ENCODE measurements around the gene KCNMB4.

The KCNMB4 gene

DNA sequence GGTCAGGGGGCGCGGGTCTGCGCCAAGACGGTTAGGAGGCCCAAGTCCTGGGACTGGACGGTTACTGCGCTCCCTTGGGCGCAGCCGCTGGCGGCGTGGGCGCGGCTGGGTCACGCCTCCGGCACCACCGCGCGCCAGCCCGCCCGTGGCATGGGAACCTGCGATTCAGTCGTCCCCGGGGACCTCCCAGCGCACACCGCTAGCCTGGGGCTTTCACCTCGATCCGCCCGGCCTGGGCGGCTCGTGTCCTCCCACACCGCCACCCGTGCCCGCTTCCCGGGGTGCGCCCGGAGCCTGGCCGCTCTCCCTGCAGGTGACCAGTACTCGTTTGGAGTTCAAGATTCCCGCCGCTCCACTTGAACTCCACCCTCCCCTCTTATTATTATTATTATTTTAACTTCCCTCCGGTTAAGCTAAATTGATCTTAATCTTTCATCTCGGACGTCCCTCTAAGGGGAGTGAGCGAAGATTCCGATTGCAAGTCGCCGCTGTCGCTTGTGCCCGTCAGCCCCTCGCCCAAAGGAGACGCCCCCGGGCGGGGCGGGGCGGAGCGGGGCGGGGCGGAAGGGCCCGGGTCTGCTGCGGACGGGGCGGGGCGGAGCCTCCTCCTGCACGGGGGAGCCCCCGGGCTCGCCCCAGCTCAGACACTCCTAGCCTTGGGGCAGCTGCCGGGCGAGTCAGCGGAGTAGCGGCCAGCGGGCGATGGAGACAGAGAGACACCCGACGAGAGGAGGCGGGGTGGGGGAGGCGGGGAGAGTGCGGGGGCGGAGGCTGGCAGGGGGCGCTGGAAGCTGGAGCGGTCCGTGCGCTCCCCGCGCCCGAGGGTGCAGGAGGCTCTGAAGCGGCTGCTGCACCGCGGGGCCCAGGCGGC is at the start of gene KCNMB4:
KCNMB4 (plus strand) TSS at position 643 of the 871 bp plus-strand sequence. CDS start 445 bp downstream, outside the sequence.
- peak; percentile 80 for DNase-seq

GRCh38 chr12:70317781-70318180 is 48.3 kb upstream of the KCNMB4 start:
- no peak for DNase-seq

GRCh38 chr12:70319605-70320004 is 46.5 kb upstream of the KCNMB4 start:
- no peak for DNase-seq

GRCh38 chr12:70321191-70321590 is 44.9 kb upstream of the KCNMB4 start:
- DNase-seq = no peak

- DNase-seq = no peak
These were observed 38.5 kb upstream of the KCNMB4 start for GRCh38 chr12:70327541-70327940.

- DNase-seq = no peak
These were observed 36.4 kb upstream of the KCNMB4 start for GRCh38 chr12:70329728-70330127.

DNA sequence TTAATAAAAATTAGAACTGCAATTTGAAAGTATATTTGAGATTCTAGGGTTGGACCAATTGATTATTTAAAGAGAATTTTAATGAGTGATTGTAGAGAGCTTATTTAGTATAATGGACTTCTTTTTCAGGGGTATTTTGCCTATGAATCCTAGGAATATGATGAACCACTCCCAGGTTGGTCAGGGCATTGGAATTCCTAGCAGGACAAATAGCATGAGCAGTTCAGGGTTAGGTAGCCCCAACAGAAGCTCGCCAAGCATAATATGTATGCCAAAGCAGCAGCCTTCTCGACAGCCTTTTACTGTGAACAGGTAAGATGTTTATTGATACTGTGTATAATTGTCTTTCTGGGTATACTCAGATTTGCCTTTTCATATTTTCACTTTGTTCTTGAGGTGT is 35.9 kb upstream of the KCNMB4 start:
- DNase-seq = no peak

DNA sequence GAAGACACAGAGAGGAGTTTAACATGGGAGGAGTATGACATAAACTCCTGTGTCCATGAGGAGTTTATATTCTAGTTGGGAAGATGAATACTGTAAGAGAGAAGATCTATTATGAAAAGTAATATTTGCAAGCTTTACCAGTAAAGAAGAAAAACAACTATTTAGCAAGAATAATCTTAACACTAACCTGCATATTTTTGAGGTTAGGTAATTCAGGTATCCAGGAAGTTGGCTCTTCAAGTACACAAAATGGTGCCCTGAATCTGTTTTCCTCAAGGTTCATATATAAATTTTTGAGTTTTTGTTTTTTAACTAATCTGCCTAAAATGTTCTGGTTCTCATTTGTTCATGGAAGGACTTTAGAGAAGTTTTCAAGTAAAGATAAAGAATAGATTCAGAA is 33.9 kb upstream of the KCNMB4 start:
- no peak for DNase-seq

GRCh38 chr12:70334742-70335141 is 31.3 kb upstream of the KCNMB4 start:
- DNase-seq = no peak

DNA sequence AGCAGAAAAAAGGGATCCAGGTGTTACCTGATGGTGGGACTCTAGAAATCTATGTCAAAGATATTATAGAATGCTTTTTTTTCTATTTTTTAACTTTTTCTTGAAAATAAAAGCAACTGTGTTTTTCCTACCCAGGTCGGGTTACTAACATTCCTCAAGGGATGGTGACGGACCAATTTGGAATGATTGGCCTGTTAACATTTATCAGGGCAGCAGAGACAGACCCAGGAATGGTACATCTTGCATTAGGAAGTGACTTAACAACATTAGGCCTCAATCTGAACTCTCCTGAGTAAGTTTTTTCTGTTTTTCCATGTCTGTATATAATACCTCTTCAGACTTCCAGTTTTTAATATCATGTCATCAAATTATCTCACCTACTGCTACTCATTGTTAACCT is 27.6 kb upstream of the KCNMB4 start:
- no peak for DNase-seq

DNA sequence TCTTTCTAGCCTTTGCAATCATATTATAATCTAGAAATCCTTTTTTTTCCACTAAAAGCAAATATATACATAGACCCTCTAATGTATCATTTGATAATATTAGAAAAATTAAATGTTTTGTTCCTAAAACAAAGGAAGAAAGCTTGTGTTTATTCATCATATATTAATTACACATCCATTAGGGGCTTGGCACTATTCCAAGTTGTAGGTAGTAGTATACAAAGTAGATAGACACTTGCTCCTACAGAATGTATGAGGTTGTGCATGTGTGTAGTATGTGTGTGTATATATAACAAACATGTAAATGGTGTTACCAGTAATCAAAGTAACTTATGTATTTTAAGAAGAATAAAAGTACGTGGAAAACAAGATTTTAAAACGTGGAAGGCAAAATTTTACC is 15.0 kb upstream of the KCNMB4 start:
- peak; percentile 38 for DNase-seq

DNA sequence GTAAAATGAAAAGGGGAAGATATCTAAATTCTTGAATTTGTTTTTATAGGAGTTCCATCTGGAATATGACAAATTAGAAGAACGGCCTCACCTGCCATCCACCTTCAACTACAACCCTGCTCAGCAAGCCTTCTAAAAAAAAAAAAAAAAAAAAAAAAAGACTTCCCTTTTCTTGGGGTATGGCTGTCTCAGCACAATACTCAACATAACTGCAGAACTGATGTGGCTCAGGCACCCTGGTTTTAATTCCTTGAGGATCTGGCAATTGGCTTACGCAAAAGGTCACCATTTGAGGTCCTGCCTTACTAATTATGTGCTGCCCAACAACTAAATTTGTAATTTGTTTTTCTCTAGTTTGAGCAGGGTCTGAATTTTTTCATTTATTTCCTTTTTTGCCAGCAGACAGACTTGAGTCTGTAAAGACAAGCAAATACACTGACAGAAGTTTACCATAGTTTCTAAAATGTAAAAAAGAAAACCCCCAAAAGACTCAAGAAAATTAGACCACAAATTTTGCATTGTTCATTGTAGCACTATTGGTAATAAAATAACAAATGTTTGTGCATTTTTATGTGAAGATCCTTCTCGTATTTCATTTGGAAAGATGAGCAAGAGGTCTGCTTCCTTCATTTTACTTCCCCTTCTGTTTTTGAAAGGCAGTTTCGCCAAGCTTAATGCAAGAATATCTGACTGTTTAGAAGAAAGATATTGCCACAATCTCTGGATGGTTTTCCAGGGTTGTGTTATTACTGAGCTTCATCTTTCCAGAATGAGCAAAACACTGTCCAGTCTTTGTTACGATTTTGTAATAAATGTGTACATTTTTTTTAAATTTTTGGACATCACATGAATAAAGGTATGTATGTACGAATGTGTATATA is 12.1 kb upstream of the KCNMB4 start:
- no peak for DNase-seq

DNA sequence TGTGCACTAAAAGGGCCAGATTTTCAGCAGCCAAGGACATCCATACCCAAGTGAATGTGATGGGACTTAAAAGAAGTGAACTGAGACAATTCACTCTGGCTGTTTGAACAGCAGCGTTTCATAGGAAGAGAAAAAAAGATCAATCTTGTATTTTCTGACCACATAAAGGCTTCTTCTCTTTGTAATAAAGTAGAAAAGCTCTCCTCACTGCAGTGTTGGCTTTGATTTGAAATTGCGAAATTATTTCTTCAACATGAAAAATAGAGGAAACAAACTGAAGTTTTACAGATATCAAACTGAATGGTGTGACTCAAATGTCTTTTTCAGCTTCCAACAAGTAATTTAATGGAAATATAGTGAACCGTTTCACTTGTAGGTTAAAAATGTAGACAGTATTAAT is 11.3 kb upstream of the KCNMB4 start:
- no peak for DNase-seq

DNA sequence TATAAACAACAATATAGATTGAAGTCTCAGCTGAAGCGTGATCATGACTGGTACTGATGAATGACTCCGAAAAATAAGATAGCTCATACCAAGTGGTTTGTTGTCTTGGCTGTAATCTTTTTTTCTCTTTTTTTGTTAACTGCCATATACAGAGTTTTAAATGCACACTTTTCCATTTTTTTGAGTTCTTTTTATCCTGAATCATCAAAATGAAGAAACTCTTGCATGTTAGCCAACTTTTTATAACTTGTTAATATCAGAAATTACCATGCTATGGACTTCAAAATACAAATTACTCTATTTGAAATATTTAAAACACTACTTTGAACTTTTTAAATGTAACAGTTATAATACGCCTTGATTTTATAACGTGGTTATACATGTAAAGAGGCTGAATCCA is 10.1 kb upstream of the KCNMB4 start:
- no peak for DNase-seq

DNA sequence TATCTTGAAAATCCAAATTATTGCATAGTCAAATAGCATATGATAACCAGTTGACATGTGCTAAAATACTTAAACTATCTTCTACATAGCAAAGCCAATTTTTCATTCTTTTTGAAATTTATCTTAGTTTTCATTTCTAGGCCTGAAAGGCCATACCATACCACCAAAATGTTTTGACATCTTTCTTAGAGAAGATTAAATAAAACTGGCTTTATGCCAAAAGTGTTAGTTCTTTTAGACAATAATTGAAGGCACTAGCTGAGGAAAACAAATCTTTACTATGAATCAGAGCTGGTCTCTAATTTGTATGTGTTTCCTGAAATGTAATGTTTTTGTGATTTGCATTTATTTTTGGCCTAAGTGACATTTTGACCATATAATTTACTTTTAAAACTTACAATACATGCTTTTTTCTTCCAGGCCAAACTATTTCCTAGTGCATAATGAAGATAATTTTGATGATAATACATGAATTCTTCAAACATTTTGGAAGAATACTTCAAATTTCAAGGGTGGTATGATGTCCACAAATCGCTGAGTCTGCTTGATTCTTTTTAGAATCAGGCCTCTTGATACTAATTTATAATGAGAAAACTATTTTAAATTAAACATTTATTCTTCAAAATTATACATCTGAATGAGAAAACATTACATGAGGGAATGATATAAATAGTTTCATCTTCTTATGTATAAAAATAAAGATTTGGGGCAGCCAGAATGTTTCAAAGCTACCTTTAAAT is 6.5 kb upstream of the KCNMB4 start:
- DNase-seq = no peak

- no peak for DNase-seq
These were observed 5.9 kb upstream of the KCNMB4 start for GRCh38 chr12:70360218-70360617.

DNA sequence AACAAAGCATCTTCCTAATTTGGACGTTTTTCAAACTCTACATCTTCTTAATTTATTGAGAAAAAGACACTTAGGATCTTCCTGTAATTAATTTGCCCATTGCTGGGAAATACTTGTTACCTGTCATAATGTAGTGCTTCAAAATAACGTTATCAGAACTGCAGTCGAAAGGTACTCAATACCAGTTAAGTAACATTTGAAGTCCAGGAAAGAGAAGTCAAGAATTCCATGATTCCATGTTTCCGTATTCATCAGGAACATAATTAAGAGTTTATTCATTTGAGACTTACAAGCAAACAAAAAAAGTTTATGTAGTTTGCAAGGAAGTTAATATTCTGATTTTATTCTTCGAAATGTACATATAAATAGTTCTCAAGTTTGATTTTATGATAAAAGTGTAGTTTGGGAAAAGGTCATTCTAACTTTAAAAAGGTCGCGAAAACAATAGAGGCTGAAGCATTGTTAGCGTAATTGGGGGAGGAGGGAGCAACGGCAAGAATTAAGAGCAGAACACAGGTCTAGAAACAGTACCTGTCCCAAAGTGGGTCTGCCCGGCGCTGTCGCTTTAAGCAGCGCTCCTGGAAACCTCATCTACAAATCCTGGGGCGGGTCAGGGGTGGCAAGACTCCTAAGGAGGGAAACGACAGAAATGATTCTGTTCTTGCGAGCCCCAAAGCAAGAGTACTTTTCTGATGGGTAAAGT is 1.2 kb upstream of the KCNMB4 start:
- no peak for DNase-seq

GRCh38 chr12:70365398-70365647 is 767 bp upstream of the KCNMB4 start:
- no peak for DNase-seq

DNA sequence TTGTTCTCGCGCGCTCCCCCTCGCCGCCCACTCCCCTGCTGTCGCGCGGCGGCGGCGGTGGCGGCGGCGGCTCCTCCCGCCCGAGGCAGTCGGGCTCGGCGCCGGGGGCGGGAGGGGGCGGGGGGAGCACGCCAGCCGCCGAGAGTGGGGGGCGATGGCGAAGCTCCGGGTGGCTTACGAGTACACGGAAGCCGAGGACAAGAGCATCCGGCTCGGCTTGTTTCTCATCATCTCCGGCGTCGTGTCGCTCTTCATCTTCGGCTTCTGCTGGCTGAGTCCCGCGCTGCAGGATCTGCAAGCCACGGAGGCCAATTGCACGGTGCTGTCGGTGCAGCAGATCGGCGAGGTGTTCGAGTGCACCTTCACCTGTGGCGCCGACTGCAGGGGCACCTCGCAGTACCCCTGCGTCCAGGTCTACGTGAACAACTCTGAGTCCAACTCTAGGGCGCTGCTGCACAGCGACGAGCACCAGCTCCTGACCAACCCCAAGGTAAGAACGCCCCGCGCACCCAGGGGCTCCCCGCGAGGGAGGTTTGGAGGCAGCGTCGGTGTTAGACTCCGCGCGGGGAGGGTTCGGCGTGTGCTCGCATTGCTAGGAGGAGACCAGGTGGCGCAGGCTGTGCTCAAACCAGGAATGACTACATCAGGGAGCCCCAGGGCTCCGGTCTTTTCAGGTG is 629 bp downstream of the KCNMB4 start:
- peak; percentile 58 for DNase-seq

GRCh38 chr12:70367258-70368141 is 1.4 kb downstream of the KCNMB4 start:
- no peak for DNase-seq

DNA sequence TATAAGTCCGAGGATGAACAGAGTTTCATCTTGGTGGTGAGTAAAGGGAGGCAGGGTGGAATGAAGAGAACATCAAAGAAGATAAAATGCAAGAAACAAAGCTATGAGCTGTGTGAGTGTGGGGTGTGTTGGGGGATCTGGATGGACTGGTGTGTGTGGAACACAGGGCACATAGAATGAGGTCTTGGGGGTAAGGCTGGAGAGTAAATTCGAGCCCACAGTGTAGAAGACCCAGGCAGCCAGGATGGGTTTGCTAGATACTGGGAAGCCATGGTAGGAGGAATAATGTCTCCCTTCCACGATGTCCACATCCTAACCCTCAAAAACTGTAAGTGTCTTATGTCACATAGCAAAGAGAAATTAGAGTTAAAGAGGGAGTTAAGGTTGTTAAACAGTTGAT is 6.8 kb downstream of the KCNMB4 start:
- DNase-seq = no peak
